NCI-H2196 treated with DMSO at 0.1 percent for 48 hours (cell line): ENCODE data around the gene SGCD.

ENCODE experiments used
- DNase-seq: peaks from one replicate; lab custom pipeline; 2025; ENCODE audit not compliant: unreplicated experiment; lab: John Stamatoyannopoulos, UW

Gene SGCD

DNA sequence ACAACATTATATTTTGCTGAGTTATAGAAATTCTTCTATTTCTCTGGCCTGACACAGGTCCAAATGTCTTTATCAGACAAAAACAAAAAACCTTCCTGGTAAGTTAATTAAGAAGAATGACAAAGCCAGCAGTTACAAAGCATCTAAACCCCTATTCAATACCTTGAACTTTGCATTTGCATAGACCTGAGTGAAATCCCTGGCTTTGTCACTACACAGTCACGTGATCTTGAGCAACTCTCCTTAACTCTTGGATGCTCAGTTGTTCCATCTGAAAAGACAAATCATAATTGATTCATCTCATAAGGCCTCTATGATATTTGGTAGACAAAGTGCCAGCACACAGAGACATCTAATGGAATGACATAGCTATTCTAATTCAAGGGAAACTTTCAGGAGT is 356.5 kb downstream of the SGCD start:
- no peak for DNase-seq

DNA sequence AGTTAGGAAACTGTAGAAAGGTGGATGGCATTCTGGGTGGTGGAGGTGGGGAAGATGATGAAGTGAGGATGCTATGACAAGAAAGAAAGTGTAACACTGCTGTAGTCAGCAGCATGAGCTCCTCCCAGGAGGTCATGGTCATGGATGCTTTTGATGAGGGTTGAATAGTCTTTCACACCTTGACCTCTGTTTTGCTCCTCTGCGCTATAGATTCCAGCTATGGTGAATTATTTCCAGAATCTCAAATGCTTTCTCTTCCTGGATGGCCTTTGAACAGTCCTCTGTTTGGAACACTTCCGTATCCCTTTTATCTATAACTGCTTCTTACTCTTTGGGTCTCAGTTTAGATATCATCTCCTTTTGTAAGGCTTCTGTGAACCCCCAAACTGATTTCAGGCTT is 357.3 kb downstream of the SGCD start:
- DNase-seq: no peak

DNA sequence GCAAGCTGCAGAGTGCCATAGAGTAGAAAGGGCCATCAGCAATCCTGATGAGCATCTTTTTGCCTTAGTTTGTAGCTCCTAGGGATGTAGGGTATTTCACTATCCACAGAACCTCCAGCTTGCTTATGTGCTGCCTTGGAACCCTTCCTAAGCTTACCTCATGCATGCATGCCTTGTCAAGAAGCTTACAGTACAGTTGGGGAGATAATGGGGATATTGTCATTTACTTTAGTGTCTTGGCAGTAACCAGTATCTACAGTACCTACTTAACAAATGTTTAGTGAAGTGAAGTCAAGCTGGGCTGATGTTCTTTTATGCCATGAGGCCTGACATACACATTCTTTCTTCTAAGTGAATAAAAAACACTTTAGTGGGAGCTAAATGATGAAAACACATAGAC is 358.5 kb downstream of the SGCD start:
- DNase-seq: no peak

DNA sequence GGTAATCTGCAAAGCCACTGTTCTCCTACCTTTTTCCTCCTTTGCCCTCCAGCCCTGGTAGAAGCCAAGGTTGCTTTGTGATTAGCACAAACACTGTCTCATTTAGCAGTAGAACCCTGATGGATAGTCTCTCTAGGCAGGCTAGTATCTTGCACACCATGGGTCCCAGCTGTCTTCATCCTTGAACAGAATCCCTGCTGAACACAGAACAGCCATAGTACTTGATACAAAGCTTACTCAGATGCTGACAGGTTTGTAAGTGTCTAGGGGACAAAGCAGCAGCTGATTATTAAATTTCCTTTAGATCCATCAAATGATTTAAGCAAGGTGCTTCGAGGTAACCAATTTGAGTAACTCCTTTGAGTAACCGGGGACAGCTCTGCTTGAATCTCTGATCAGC is 359.4 kb downstream of the SGCD start:
- DNase-seq: no peak

DNA sequence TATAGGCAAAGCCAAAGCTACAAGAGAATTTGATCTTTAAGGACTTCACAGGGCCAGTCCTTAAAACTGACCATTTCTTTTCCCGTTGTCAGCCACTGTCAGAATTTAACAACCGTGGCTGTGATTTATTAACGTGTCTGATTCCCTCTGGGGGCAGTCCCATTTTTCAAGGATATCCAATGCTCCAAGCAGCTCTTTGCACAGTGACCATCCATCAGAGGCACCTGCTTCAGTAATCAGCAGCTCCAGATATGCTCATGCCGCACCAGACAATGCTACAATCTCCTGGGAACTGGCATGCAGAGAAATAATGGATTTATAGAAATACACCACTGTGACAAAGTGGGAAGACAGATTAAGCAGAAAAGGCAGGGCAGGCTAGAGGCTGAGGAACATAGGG is 359.8 kb downstream of the SGCD start:
- no peak for DNase-seq

DNA sequence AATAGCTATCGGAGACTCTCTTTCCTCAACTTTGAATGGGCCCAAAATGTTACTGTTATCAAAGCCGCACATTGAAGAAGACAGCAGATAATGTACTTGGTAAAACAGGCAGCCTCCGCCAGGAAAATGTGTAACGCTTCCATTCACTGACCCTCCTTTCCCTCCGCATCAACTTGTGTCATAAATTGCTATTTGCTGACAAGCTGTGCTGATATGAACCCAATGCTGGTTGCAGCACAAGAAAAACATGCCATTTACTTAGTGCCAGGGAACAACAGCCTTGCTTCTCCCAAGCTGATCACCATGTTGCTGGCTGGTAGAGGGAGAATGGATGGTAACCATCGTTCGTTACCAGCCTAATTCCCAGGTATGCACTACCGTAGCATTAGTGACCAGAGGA is 360.6 kb downstream of the SGCD start:
- no peak for DNase-seq

DNA sequence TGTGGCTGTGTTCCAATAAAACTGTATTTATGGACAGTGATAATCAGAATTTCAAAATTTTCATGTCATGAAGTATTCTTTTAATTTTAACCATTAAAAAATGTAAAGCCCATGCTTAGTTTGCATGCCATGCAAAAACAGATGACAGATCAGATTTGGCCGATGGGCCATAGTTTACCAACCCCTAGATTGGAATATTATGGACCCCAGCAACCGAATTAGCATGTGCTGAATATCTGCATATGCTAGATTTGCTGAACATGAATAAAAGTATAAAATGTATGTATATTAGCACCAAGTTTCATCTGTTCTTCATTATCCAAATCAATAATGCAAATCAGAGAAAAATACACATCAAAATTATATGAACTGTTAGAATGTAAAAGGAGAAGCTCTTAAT is 364.6 kb downstream of the SGCD start:
- DNase-seq: no peak

DNA sequence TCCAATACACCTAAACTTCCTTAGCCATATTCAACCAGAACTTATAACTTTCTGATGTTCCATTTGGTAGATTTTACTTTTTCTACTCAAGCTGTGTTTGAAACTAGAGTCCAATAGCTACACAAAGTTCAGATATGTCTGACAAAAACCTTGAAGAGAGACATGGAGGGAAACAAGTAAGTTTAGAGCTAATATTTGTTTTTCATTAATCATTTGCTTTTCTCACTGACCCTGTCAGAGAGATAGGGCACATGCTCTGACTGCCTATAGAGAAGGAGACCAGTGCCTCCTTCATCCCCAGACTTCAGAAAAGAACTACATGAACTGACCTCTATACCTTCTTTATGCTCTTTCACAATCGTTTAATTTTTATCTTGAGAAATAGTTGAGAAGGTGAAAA is 366.1 kb downstream of the SGCD start:
- no peak for DNase-seq

DNA sequence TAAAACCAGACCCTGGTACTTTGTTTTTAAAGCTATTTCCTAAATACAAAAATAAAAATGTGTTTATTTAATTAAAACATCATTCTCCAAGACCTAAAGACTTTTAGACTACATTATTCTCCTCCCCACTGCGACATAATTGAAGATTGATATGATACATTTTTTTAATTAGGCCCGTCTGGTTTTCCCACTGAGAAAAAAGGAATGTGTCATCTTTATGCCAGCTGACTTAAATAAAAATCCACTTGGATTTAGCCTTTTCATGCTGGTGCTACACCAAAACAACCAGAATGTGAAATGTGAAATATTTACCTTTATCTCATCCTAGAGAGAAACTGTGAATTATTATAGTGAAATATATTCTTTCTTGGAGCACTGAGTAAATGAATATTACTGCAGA is 367.6 kb downstream of the SGCD start:
- DNase-seq: no peak

DNA sequence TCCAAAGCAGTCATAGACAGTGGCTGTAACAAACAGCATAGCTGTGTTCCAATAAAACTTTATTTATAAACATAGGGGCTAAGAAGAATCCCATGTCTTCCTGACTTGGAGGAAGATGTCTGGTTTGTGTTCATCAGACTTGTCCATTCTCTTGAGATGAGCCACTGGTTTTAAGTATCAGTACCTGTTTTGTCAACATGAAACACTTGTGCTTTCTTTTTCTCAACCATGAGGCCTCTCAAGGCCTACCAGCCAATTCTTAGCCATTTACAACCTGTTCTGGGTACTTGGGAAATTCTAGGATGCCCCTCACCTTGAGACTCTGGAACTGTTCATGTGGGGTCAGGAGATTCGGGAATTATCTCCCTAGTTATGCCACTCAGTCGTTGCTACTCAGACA is 368.8 kb downstream of the SGCD start:
- DNase-seq: no peak

DNA sequence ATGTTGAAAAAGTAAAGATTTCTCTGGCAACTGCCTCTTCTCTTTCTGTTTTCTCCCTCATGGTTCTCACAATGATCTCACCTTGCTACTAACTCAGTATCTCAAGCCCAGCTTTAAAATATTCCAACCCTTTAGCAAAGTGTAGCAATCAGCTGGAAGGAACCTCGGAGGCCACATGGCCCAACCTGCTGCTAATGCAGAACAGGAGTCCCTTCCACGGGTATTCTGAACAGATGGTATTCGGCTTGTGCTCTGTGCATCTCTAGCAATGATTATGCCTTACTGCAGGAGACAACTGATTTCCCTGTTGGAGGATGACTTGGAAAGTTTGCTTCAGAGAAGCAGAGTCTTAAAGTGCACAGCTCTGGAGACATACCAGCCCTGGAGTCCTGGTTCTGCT is 371.4 kb downstream of the SGCD start:
- DNase-seq: no peak

DNA sequence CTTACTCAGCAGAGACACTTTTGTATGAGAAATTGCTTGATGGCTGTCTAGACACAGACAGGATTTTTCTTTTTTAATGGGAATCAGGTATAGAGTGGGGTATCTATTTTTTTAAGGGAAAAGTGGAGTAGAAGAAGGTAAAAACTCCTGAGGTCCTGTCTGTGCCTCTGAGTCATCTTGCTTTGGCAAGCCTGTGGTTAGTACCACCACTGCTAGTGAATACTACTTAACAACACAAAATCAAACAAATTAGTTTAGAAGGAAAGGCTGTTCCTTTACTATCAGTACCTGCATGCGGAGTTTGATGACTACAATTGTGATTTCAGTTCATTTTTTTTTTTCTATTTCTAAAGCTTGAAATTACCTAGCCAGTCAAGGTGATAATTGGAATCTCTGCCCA is 372.2 kb downstream of the SGCD start:
- no peak for DNase-seq

DNA sequence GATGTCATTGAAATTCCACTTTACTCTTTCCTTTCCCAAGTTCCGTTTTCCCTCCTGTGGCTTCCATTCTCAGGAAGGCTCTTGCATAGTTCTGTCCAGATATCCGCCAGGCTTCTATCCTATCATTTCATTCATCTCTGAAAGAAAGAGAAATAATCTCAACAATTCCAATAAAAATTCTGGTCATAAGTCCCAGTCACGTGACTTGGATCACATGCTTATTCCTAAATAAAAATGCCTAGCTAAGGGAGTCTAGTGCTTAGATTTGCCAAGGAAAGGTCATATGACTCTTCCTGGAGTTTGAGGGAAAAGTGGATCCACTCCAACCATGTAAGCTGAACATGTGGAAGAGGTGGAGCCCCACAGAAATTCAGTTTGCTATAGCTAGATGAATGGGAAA is 377.2 kb downstream of the SGCD start:
- no peak for DNase-seq

DNA sequence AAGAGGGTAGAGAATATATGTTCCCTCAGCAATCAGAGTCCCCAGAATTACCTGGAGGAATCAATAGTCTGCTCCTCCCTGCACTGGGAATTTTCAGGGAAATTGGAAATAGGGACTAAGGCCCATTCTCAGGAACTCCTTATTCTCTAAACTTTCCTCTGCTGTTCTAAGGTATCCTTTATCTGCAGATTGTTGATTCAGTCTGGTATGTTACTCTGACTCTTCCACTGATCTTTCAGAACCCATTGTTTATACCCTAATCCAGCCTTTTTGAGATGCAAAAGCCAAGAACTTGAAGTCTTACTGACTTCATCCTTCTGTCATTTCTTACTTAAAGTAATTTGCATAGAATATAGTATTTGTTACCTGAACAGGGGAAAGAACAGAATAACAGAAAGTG is 379.7 kb downstream of the SGCD start:
- no peak for DNase-seq

DNA sequence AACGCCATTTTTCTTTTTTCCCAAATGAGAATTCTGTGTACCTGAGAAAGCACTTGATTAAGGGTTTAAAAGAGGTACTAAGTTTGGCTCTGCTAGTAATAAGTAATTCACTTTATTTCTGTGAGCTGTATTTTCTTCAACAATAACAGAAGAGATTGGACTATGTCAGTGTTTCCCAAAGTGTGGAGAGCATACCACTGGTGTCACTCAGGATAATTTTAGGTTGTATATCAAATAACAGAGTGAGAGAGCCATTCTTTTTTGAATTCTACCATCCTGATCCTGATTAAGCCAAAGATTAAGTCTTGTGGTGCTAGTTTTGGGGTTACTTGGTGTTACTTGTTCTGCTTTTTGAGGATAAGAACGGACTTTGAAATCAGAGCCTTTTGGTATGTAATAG is 380.8 kb downstream of the SGCD start:
- DNase-seq: no peak

DNA sequence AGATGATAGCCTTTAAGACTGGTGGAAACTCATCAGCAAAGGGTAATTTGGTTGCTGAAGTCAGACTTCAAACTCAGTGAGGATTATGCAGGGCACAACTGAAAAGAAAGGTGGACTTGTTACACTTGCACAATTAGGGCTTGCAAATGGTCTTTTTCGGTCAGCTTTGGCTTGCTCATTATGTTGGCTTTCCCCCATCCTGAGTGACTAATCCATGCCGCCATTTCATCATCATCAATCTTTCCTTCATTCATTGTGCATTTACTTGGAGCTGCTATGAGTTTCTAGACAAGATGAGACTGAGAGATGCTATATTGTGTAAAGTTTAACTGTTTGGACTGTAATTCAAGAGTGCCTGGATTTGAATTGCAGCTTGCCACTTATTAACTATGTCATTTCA is 388.3 kb downstream of the SGCD start:
- no peak for DNase-seq

DNA sequence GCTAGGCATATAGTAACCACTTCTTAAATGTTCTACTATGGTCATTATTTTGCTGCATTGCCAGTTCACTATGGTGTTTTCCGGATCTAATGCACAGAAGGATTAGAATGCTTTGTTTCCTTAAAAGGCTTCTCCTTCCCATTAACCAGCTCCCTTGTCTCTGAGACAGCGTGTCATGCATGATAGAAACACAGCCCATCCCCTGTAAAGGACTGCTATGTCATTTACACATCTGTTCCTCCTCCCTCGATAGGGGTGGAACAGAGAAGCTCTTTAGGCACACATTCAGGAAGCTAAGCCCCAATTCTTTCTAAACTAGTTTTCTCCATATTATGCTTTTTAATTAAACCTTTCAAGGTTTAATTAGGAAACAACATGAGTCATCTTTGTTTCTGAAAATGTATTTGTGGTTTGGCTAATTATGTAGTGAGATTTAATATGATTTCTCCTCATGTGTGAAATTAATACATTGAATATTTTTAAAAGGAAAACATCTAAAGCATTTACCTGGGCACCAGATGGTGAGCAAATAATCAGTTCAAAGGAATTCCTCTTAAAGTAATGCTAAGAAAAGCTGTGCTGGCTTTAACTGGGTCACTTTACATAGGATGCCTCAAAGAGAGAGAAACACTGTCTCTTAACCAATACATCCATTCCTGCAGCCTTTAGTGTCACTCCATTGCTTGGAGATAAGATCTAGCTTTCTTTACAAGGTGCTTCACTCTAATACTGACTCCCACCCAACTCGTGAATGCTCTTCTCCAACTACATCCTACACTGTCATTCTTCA is 389.8 kb downstream of the SGCD start:
- no peak for DNase-seq

DNA sequence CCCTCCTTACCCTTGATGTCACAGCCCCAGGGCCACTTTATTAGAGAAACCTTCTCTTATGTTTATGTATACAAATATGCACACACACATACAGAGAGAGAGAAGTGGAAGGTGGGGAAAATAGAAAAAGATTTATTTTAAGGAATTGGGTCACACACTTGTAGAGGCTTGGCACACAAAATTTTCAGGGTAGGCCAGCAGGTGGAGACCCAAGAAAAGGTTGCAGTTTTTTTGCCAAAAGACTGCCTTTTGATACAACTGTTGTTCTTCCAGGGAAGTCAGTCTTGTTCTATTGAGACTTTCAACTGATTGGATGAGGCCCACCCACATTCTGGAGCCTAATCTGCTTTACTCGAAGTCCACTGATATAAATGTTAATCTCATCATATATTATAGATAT is 392.0 kb downstream of the SGCD start:
- DNase-seq: no peak

DNA sequence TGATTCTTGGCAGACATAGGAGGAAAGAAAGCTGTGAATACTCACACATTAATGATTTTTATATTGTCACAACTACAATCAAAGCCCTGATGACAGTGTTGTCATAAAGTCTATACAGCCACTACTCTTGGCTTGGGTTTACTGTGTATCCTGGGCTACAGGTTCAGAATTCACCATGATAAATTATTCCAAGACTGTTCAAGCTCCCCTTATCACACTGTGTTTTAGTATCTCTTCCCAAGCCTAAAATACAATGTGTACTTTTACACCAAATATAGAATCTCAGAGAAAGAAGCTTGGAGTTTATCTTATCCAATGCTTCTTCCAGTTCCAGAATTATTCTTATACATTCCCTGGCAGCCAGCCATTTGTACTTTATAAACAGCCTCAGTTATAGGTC is 395.4 kb downstream of the SGCD start:
- no peak for DNase-seq

DNA sequence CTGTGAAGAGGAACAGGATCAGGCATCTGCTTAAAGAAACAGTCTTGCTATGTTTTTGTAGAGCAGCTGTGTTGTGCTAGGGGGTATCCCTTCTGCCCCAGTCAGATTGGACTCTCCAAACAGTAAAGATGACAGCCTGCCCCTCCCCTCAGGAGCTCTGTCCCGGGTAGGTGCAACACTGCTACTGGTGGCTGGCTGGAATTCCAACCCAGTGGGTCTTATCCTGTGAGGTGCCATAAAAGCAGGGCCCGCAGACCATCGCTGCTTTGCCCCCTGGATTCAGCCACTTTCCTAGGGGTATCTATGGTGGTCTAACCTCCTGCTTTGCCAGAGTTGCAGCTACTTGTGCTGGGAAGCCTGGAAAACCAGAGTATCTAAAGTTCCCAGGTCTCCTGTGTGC is 408.5 kb downstream of the SGCD start:
- DNase-seq: no peak

DNA sequence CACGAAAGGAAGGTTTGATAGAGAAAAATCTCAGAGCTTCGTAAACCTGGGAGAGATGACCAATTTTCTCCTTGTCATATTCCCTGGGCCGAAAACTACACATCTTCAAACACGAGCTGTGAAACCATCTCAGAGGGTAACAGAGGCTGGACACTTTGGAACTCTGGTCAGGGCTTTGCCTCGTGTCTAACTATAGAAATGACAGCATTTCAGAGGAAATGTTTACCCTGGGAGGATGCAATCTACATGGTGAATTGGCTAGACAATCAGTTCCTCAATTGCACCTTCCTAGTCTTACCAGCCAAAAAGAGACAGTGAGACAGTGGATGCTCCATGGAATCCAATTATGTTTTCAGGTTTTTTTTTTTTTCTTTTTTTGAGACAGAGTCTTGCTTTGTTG is 414.6 kb downstream of the SGCD start:
- DNase-seq: no peak

DNA sequence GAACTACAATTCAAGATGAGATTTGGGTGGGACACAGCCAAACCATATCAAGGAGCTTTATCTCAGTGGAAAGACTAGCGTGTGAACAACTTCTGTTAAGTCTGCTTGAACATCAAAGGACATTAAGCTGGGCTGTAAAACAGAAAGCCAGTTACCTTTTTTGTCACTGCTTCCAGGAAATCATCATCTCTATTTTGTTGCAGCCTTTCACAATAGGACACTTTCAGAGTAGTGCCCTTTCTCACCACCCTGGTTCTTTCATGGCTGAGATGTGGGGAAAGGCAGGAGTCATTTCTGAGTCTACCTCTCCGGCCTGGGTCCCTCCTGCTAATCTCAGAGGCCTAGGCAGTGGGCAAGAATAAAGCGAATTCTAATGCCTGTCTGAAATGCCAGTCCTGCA is 426.9 kb downstream of the SGCD start:
- DNase-seq: no peak

DNA sequence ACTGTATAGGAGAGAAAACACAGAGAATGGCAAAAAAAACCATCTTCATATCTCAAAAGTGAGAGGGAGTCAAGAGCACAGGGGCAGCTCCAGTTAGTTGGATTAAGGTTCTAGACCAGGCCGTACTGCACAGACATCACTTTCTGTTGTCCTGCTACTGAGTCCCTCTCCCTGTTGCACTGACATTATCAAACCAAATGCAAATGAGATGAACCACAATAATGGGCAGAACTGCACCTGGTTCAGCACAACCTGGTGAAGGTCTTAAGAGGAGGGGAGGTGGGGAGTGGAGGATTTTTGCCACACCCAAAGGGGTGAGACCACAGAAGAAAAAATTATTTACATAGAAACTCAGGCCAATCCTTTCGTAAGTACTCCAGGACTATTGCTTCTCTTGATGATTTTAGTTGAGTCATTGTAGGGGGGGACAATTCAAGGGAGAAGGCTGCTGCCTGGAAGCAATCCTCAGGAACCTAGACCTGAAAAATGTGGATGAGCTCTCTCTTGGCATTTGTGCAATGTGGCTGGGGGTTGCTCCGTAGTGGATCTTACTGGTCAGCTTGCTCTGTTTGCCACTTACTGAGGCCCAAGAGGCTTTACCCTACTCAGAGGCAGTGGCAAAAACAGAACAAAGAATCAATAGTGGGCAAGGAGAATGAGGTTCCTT is 428.6 kb downstream of the SGCD start:
- DNase-seq: no peak
